ENCODE measurements around the gene CLK3.
"Not testable (repeated sequence)": the region's sequence is repeated elsewhere in the genome, so short reads cannot be mapped to it uniquely, and the experiment has no call there.

CLK3 gene

DNA sequence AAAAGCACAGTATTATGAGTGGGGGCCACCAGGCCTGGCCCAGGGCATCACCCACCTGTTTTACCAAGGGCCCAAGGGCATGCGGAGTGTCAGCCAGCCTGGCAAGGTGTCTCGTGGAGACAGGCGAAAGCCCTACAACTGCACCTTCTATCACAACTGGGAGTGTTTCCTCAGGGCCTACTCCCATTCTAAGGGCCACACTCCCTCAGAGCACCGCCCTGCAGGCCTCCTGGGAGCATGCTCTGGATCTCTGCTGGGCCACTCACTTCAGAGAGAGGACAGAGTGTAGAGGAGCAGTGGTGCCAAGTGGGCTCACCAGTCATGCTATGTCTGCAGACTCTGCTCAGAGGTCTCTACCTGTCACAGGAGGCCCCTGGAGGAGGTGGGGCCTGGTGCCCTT lies 21.2 kb upstream of the CLK3 start:
- H3K4me3 ChIP-seq (ENCODE audit: severe bottlenecking): no peak overlapping the region
- ATAC-seq (ENCODE audit: low read depth): no peak
- H3K27me3 ChIP-seq (ENCODE audit: insufficient read depth, poor library complexity, severe bottlenecking): no peaks in the 10 kb centered on the region
- H3K27ac ChIP-seq (ENCODE audit: poor library complexity, severe bottlenecking): no peak overlapping the region
- no peak for DNase-seq (ENCODE audit: low spot score)
- H3K36me3 ChIP-seq (ENCODE audit: low read depth): peaks cover 51% of the 10 kb centered on the region
- H3K9me3 ChIP-seq (ENCODE audit: severe bottlenecking): no peaks in the 10 kb centered on the region
- peaks cover 10% of the 10 kb centered on the region for H3K4me1 ChIP-seq (ENCODE audit: insufficient read depth, poor library complexity, severe bottlenecking)
- TF ChIP-seq, protein P1, sequence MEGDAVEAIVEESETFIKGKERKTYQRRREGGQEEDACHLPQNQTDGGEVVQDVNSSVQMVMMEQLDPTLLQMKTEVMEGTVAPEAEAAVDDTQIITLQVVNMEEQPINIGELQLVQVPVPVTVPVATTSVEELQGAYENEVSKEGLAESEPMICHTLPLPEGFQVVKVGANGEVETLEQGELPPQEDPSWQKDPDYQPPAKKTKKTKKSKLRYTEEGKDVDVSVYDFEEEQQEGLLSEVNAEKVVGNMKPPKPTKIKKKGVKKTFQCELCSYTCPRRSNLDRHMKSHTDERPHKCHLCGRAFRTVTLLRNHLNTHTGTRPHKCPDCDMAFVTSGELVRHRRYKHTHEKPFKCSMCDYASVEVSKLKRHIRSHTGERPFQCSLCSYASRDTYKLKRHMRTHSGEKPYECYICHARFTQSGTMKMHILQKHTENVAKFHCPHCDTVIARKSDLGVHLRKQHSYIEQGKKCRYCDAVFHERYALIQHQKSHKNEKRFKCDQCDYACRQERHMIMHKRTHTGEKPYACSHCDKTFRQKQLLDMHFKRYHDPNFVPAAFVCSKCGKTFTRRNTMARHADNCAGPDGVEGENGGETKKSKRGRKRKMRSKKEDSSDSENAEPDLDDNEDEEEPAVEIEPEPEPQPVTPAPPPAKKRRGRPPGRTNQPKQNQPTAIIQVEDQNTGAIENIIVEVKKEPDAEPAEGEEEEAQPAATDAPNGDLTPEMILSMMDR (IDR thresholded peaks at IDR 0.05; ENCODE audit: poor library complexity, severe bottlenecking): no peak

DNA sequence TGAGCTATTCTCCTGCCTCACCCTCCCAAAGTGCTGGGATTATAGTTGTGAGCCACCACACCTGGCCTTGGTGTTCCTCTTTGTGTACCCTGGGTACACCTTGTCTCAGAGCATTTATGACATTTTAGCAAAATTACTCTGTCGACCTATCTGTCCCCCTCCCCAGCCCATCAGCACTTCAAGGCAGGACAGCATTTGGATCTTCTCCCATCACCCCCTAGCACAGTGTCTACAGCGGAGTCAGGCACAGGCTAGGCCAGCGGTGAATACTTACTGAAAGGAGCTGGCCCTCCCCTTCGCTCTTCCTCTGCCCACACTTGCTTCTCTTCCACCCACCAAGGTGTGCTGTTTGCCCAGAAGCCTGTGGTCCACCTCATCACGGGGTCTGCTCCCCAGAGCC lies 20.4 kb upstream of the CLK3 start:
- no peak for ATAC-seq (ENCODE audit: low read depth)
- Histone ChIP-seq H3K4me1 (ENCODE audit: insufficient read depth, poor library complexity, severe bottlenecking) (peaks cover 9% of the 10 kb centered on the region), H3K9me3 (ENCODE audit: severe bottlenecking) (no peaks in the 10 kb centered on the region), H3K36me3 (ENCODE audit: low read depth) (peaks cover 43% of the 10 kb centered on the region), H3K27ac (ENCODE audit: poor library complexity, severe bottlenecking) (no peak overlapping the region), H3K4me3 (ENCODE audit: severe bottlenecking) (no peak overlapping the region), H3K27me3 (ENCODE audit: insufficient read depth, poor library complexity, severe bottlenecking) (no peaks in the 10 kb centered on the region)
- DNase-seq (ENCODE audit: low spot score): no peak
- TF ChIP-seq, protein P1 (IDR thresholded peaks at IDR 0.05; ENCODE audit: poor library complexity, severe bottlenecking): no peak

DNA sequence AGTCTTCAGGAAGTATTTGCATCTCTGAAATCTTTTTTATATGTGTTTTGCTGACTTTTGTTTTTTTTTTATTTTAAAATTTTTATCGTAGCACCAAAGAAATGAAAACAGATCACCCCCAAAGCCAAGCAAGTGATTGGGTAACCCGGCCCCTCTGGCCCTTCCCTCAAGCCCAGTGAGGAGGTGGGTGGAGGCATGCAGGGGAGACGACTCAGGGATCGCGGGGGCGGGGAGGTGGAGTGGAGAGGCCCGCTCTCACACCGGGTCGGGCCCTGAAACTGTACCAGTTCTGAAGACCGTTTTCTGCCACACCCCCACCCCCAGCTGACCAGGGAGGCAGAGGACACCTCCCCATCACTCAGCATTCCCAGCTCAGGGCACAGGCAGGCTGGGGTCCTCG lies 18.9 kb upstream of the CLK3 start:
- H3K36me3 ChIP-seq (ENCODE audit: low read depth): peaks cover 29% of the 10 kb centered on the region
- ATAC-seq (ENCODE audit: low read depth); H3K4me1 ChIP-seq (ENCODE audit: insufficient read depth, poor library complexity, severe bottlenecking); H3K27ac ChIP-seq (ENCODE audit: poor library complexity, severe bottlenecking); DNase-seq (ENCODE audit: low spot score); H3K9me3 ChIP-seq (ENCODE audit: severe bottlenecking); H3K27me3 ChIP-seq (ENCODE audit: insufficient read depth, poor library complexity, severe bottlenecking); H3K4me3 ChIP-seq (ENCODE audit: severe bottlenecking): not testable (repeated sequence)

DNA sequence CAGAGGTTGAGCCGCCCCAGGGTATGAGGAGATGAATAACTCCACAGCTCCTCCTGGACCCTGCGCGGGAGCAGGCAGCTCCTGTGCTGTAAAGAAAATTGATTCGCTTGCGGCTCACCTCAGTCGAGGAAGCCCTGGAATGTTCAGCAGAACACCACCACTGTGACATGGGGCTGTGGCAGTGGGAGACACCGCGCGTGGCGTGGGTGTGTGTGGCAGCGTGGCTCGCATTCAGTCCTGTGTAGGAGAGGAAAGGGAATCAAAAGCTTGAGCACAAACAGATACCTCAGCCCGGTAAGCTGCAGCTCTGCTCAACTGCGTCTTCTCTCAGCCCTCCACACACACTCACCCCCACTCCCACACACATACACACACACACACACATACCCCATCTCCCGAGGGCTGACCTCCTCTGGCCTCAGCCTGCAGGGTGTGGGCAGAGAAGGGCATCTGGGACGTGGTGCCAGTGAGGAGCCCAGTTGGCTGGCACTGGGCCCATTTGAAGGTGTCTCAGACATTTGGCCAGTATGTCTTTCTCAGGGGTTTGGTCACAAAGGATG lies 18.4 kb upstream of the CLK3 start:
- H3K27me3 ChIP-seq (ENCODE audit: insufficient read depth, poor library complexity, severe bottlenecking); ATAC-seq (ENCODE audit: low read depth); H3K4me1 ChIP-seq (ENCODE audit: insufficient read depth, poor library complexity, severe bottlenecking); H3K4me3 ChIP-seq (ENCODE audit: severe bottlenecking); H3K9me3 ChIP-seq (ENCODE audit: severe bottlenecking); DNase-seq (ENCODE audit: low spot score): not testable (repeated sequence)
- H3K36me3 ChIP-seq (ENCODE audit: low read depth): peaks cover 25% of the 10 kb centered on the region
- H3K27ac ChIP-seq (ENCODE audit: poor library complexity, severe bottlenecking): peak overlapping the region; percentile 64

DNA sequence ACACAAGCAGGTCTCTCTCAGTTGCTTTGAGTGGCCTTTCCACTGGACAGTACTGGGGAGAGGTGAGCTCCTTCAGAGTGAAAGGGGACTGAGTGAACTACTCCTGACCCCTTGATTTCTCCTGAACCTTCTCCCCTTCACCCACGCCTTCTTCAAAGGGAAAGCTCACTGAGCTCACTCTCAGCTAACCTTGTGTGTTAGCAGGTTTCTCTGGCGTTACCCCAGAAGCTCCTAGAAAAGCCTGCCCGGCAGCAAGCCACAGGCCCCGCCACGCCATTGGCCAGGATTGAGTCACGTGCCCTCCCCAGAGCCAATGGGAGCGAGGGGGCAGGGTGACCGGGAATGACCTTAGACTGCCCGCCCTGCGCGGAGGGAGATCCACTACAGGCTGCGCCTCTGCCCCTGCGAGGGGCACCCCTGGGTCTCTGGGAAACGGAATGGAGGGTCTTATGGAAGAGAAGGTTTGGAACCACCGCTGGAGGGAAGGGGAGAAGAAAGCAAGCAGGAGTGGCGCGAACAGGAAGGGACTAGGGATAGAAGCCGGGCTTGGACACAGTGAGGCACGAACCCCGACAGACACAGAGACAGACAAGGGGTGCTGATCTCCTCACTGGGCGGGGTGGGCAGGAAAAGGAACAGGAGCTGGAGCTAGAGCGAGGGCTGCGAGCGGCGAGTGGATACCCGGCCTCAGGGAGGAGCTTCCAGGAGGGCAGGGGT lies 17.4 kb upstream of the CLK3 start:
- no peaks in the 10 kb centered on the region for H3K27me3 ChIP-seq (ENCODE audit: insufficient read depth, poor library complexity, severe bottlenecking)
- ATAC-seq (ENCODE audit: low read depth): peak; percentile 94
- peaks cover 15% of the 10 kb centered on the region; the same call in 1 of the 2 replicates for H3K36me3 ChIP-seq (ENCODE audit: low read depth)
- TF ChIP-seq, protein P1 (IDR thresholded peaks at IDR 0.05; ENCODE audit: poor library complexity, severe bottlenecking): no peak
- peak overlapping the region; percentile 64 for H3K27ac ChIP-seq (ENCODE audit: poor library complexity, severe bottlenecking)
- peaks cover 9% of the 10 kb centered on the region for H3K4me1 ChIP-seq (ENCODE audit: insufficient read depth, poor library complexity, severe bottlenecking)
- H3K4me3 ChIP-seq (ENCODE audit: severe bottlenecking): peak overlapping the region; percentile 43
- peak; percentile 97 for DNase-seq (ENCODE audit: low spot score)
- H3K9me3 ChIP-seq (ENCODE audit: severe bottlenecking): no peaks in the 10 kb centered on the region

DNA sequence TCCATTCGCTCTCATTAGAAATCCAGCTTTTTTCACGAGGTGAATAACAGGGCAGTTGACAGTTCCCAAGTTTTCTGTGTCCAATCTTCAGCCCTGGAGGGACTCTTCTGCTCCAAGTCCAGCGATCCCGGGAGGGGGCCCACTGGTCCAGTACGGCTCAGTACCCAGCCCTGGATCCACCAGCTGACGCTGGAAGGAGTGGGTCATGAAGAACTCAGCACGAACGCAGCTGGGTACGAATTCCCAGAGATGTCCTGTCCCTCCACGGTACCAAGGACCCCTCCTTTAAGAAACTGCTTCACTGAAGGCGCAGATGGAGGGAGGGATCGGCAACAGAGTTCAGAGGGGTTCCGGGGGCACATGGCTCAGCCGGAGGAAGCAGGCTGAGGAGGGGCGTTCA lies 16.5 kb upstream of the CLK3 start:
- peak overlapping the region; percentile 43 for H3K4me3 ChIP-seq (ENCODE audit: severe bottlenecking)
- H3K36me3 ChIP-seq (ENCODE audit: low read depth): peaks cover 10% of the 10 kb centered on the region; the same call in 1 of the 2 replicates
- H3K27me3 ChIP-seq (ENCODE audit: insufficient read depth, poor library complexity, severe bottlenecking): no peaks in the 10 kb centered on the region
- no peaks in the 10 kb centered on the region for H3K9me3 ChIP-seq (ENCODE audit: severe bottlenecking)
- H3K4me1 ChIP-seq (ENCODE audit: insufficient read depth, poor library complexity, severe bottlenecking): peaks cover 9% of the 10 kb centered on the region
- H3K27ac ChIP-seq (ENCODE audit: poor library complexity, severe bottlenecking): peak overlapping the region; percentile 64
- TF ChIP-seq, protein P1 (IDR thresholded peaks at IDR 0.05; ENCODE audit: poor library complexity, severe bottlenecking): no peak
- DNase-seq (ENCODE audit: low spot score): no peak
- ATAC-seq (ENCODE audit: low read depth): no peak
